DOHH2 (cell line): ENCODE data around the gene PSG6.
"Not testable (repeated sequence)": the region's sequence is repeated elsewhere in the genome, so short reads cannot be mapped to it uniquely, and the experiment has no call there.

Experiments
- EZH2phosphoT487 ChIP-seq: fragments of 200-600 bp; sonication (generic); IDR thresholded peaks from 2 replicates; pipeline ENCODE4 v1.6.1; 2017; ENCODE audit warnings: borderline replicate concordance, mild to moderate bottlenecking, antibody characterized with exemption, low read length, moderate library complexity, mixed read lengths
- TF ChIP-seq, protein P1 (sequence below): fragments of 200-600 bp; sonication (generic); IDR thresholded peaks from one replicate; pipeline ENCODE4 v1.5.1; 2014; ENCODE audit warnings: antibody characterized with exemption, mild to moderate bottlenecking, low read depth, low read length; ENCODE audit not compliant: poor library complexity, severe bottlenecking

DNA sequence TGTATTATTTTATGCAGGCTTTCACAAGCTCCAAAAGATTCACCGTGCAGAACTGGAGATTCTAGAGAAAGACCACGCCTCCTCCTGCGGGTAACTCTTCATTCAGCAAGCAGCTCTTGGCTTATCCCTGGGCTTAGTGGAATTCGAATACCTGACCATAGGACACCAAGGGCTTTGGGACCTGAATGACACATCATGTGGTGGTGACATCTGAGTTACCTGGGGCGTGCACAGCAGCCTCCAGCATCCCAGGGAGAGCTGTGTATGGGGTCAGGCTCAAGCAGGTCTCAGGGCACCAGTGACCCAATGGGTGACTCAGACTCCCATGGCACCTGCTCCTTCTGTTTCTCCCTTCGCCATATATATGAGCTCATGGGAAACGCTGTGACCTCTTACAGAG lies 27.2 kb downstream of the PSG6 start:
- TF ChIP-seq, protein P1, sequence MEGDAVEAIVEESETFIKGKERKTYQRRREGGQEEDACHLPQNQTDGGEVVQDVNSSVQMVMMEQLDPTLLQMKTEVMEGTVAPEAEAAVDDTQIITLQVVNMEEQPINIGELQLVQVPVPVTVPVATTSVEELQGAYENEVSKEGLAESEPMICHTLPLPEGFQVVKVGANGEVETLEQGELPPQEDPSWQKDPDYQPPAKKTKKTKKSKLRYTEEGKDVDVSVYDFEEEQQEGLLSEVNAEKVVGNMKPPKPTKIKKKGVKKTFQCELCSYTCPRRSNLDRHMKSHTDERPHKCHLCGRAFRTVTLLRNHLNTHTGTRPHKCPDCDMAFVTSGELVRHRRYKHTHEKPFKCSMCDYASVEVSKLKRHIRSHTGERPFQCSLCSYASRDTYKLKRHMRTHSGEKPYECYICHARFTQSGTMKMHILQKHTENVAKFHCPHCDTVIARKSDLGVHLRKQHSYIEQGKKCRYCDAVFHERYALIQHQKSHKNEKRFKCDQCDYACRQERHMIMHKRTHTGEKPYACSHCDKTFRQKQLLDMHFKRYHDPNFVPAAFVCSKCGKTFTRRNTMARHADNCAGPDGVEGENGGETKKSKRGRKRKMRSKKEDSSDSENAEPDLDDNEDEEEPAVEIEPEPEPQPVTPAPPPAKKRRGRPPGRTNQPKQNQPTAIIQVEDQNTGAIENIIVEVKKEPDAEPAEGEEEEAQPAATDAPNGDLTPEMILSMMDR = not testable (repeated sequence)
- TF ChIP-seq EZH2phosphoT487 = not testable (repeated sequence)
